ENCODE results near the gene CSTF2T.
"Not testable (repeated sequence)": the region's sequence is repeated elsewhere in the genome, so short reads cannot be mapped to it uniquely, and the experiment has no call there.

Gene CSTF2T

DNA sequence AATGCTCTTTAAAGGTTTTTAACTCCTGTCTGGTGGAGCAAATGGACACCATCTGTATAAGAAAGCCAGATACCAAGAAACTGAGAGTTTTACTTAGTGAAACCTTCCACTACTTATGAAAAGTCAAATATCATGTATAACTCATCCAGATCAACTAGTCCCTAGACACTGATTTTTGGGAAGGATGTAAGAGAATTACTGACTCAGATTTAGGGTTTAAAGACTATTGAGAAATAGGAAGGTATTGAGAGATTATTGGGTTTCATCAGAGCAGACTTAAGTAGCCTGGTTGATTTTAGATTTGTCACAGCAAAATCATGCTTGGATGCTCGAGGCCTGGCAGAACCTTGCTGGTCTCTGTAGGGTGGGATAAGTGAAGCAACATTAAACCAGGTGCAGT lies 3.1 kb downstream of the CSTF2T start:
- DNase-seq = no peak

DNA sequence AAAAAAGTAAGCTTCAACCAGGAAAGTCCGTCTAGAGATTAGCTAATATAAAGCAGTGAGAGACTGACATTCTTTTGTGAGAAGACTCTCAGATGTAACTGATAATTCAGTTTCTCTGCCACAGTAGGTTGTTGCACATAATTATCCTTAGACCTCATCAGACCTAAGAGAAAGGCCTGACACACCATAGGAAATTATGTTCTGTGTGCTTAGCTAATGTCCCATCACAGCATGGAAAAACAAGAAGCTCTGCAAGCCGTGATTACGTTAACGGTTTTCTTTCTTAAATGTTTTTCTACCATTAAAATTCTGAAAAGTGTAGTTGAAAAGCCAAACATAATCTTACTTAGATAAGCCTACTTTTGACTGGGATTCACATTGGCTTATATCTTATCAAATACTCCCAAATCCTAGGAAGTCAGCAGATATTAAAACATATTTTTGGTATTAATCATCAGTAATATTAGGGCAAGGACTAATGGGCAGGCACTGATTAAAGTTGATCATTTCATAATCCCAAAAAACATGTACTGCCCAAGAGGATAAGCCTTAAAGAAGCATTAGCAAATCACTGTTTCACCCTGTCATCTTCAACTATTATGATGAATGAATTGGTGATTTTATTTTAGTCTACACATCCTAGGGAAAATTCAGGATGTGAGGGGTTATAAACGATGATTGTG lies 5.2 kb downstream of the CSTF2T start:
- DNase-seq = no peak

DNA sequence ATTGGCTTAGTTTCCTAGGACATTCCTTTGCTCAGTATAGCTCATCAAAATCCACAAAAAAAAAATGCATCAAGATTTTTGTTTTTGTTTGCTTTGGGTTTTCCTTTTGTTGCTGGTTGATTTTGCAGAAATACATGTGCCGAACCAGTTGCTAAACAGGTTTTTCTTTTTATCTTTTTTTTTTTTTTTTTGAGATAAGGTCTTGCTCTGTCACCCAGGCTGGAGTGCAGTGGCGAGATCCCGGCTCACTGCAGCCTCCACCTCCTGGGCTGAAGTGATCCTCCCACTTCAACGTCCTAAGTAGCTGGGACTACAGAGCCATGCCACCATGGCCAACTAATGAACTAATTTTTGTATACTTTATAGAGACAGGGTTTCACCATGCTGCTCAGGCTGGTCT lies 8.3 kb downstream of the CSTF2T start:
- no peak for DNase-seq

DNA sequence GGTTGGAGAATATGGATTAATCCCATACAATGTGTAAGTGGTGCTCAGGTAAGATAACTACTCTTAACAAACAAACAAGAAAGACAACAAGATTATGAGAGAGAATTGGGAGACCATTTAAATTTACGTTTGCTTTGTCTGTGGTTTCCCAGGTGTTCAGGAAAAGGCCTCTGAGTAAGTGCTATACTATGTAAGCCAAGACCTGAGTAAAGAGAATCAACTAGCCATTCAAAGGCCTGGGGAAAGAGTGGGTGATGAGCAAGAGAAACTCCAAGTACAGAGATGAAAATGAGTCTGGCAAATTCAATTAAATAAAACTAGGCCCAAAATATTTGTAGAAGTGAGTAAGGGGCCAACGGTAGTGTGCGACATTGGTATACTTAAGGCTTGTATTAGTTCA lies 9.9 kb downstream of the CSTF2T start:
- DNase-seq = no peak

DNA sequence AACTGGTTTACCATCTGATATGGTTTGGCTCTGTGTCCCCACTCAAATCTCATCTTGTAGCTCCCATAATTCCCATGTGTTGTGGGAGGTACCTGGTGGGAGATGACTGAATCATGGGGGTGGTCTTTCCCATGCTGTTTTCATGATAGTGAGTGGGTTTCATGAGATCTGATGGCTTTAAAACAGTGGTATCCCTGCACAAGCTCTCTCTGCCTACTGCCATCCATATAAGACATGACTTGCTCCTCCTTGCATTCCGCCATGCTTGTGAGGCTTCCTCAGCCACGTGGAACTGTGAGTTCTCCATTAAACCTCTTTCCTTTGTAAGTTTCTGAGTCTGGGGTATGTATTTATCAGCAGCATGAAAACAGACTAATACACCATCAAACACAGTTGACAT lies 10.6 kb downstream of the CSTF2T start:
- not testable (repeated sequence) for DNase-seq

DNA sequence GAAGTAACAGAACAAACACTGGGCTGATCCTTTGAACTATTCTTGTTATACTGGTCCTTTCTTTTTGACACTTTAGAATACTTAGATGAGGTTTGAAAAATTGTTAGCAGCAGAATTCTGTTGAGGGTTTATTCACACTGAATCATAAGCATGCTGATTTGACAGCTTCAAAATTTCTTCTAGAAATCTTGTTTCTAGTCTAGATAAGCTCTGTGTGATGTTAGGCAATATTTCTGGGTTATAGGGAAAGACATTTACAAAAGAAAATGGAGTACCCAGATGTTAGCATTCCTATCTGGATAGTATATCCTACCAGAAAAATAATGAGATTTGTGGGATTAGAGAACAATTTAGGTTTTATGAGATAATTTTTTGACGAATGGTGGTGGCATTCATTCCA lies 12.1 kb downstream of the CSTF2T start:
- DNase-seq = no peak

DNA sequence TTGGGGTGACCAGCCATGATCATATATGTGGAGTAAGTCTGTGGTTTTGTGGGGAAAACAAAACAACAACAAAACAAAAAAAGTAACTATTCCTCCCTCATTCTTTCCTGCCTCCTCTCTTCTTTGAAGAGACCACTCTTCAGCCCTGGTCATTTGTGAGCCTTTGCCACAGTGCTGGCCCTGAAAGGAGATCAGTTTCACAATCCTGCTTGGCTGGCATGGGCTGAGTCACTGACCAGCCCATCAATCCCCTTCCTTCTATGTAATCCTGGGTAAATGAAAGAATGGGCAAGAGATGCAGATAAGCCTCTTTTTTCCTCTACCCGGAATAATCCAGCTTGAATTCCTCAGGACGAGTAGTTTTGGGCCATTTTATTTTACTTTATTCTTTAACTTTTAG lies 13.6 kb downstream of the CSTF2T start:
- peak; percentile 36 for DNase-seq

DNA sequence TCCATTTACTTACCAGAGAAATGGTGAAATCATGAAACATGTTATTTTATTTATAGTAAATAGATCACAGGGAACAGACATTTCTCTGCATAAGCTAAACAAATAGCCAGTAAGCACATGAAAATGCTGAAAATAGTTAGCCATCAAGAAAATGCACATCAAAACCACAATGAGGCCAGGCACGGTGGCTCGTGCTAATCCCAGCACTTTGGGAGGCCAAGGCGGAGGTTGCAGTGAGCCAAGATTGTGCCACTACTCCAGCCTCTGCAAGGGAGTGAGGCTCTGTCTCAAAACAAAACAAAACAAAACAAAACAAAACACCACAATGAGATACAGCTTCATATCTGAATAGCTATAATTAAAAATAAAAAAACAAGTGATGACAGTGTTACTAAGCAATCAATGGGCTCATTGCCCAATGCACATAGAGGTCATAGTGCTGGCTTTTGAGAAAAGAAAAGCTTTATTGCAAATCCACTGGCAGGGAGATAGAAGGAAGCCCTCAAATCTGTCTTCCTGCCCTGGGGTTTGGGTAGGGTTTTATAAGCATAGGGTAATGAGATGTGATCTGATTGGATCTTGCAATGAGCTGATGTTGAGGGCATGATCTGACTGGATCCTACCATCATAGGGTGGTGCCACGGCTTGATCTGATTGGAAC lies 16.2 kb downstream of the CSTF2T start:
- DNase-seq = no peak

DNA sequence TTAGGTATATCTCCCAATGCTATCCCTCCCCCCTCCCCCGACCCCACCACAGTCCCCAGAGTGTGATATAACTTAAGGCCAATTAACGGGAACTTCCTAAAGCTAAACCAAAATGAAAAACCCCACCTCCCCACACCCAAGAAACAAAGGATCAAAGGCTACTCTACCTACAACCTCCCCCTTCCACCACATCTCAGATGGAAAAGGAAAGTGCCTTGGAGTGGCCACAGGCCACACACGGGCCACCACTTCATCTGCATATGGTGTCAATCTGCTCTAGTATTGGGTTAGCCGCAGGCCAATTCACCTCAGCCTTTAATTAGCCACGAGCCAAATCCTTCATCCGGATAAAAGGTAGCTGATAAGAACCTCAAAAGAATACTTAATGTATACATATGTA lies 19.6 kb downstream of the CSTF2T start:
- no peak for DNase-seq

DNA sequence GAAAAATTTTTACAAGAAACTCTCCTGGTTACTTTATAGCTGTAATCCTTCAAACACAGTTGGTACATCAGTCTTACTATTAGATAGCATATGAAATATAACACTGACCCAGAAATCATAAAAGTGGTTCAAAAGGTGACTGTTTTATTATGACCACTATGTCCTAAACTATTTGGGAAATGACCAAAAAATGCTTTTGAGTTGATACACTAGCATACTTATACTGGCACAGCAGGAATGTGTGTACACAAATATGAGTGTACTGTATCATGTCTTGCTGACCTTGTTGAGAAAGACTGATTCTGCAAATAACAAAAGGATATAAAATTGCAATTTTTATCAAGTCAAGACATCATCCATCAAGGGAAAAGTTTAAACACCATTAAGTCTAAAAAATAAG lies 24.3 kb downstream of the CSTF2T start:
- no peak for DNase-seq

DNA sequence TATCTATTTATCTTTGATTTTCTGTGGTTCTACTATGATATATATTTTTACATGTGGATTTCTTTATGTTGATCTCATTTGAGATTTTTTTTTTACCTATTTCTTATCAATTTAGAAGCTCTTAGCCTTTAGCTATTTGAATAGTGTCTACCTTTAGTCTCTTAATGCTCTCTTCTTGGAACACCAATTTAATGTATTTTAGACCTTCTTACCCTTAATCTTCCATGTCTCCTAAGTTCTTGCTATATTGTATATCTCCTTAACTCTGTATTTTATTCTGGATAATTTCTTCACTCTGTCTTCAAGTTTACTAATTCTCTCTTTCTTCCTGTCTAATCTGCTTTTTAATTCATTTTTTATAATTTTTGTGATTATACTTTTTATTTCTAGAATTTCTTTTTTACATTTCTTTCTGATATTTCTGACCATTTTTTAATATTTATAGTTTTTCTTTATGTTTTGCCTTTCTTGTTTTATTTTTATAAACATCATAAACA lies 27.3 kb downstream of the CSTF2T start:
- no peak for DNase-seq

DNA sequence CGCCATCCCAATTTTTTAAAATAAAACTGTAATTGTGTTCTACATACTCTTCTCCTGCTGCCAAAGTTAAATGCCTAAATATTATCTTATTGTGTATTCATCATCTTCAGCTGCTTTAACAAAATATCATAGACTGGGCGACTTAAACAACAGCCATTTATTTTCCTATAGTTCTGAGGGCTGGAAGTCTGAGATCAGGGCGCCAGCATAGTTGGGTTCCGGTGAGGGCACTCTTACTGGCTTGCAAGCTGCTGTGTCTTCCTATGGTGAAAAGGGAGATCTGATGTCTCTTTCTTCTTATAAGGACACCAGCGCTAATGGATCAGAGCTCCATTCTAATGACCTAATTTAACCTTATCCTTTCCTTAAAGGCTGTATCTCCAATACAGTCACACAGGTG lies 30.4 kb downstream of the CSTF2T start:
- no peak for DNase-seq

DNA sequence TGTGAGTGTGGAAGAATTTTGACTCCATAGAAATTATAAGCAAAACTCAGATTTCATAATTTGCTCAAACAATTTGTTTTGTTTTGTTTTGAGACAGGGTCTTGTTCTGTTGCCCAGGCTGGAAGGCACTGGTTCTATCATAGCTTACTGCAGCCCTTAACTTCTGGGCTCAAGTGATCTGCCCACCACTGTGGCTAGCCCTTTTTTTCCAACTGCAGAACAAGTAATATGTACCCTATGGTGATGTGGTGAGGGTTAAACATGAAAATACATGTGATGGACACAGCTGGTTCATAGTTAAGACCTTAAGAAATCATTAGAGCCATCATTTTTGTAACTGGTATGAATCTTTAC lies 31.1 kb downstream of the CSTF2T start:
- DNase-seq = no peak

DNA sequence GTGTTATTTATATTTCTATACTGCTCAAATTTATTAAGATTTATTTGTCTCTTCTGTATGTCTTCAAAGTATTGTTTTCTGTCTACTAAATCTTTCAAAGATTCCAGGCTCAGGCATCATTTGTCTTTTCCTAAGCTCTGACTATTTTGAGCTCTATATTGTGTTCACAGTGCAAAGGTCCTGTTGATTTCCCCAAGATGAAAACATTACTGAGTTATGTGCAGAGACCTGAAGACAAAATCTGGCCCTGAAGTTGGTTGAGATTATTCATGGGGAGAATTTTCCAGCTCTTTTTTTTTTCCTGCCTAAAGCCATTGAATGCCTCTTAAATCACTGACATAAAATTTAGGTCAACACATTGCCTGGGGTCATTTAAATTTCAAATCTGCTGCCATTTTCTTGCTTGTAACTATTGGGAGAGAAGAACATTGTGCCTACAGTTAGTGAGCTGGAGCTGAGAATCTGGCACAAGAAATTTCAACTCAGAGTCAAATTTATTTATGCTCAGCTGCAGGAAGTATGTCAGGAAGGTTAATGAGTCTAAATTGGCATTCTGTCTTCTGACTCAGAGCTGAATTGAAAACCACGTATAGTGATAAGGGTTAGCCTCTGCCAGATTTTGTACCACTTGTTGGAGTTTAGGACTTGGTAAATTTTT lies 31.6 kb downstream of the CSTF2T start:
- no peak for DNase-seq

DNA sequence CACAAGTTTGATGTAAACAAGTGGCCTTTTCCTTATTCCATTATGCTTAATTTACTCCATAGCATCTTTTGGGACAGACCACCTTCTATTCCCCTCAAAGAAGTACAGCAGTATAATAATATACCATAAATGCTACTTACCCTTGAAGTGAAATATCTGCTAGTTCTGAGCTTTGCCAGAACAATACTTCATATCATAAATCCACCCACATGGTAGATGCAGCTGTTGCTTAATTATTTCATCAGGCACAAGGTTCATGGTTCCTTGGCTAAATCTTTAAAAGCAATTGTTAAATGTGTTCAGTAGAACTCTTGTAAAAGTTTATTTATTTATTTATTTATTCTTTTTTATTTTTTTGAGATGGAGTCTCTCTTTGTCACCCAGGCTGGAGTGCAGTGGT lies 32.9 kb downstream of the CSTF2T start:
- no peak for DNase-seq

DNA sequence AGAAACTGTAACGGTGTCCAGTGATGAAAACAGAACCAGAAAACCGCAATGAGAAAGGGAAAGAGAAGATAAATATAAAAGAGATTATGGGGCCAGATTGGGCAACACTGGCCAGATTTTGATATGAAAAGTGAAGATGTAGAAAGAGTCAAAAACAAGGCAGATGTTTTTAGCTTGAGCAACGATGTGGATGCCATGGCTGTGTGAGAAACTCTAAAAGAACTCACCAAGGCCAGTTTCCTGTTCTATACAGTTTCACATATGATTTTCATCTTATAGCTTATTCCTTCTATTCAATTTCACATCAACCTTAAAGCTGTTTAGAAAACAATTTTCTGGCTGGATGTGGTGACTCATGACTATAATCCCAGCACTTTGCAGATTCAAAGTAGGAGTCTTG lies 36.3 kb downstream of the CSTF2T start:
- no peak for DNase-seq

DNA sequence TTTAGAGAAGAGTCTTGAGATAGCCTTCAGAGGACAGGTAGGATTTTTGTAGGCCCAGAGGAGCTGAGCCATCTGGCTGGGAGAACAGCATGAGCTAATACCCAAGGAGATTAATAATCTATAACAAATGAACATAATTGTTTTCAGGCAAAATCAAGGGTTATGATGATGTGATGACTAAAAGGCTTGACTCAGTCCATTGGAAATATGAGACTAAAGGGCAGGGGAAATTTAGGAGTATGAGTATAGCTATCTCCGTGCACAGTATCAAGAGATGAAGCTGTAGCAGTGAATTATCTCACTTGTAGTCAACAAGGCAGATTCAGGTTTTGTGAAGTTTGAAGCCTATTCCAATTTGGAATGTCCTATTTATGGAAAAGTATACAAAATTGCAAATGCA lies 40.1 kb downstream of the CSTF2T start:
- no peak for DNase-seq

DNA sequence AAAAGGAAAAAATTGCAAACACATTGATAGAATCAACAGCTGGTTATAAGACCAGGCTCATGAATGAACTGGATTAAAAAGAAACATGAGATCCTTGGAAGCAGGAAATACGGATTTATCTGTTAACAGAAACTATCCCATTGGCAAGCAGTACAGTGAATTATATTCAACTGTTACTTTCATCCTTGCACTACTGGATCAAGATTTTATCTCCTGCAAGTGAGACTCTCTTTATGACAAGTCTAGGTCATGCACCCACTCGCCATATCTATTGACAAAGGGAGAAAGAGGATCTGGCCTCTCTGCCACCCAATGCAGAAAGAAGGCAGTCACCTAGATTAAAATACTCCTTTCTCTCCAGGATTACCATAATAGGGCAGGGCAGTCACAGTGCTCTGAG lies 41.4 kb downstream of the CSTF2T start:
- DNase-seq = no peak

DNA sequence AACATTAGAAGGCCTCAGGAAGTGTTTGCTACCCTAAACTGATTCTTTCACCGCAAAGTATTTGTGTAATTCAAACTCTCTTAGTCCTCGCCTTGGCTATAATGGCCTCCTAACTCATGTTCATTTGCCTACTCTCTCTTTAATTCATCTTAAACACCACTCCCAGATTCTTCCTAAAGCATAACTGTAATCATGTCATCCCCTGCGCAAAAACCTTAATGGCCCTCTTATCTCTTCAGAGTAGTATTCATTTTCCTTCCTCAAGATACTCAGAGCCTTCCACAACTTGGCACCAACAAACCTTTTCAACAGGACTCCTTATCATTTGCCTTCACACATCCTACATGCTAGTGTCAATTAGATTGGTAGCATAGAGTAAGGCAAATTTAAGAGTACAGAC lies 42.9 kb downstream of the CSTF2T start:
- no peak for DNase-seq

DNA sequence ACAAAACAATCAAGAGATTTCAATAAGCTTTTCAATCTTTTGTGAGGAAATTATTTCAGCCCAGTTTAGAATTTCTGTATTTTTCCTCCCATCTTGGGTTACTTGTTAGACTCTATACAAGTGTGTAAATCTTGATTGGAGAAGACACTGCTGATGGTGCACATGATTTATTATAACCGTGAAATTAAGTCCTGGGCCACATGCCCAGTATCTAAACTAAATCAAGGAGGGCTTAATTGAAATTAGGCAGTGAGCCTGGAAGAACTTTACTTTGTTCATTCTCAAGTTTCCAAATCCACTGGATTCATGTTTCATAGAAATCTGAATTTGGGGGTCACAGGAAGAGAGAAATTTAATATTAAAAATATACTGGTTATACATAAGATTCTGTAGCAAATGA lies 44.5 kb downstream of the CSTF2T start:
- DNase-seq = no peak

DNA sequence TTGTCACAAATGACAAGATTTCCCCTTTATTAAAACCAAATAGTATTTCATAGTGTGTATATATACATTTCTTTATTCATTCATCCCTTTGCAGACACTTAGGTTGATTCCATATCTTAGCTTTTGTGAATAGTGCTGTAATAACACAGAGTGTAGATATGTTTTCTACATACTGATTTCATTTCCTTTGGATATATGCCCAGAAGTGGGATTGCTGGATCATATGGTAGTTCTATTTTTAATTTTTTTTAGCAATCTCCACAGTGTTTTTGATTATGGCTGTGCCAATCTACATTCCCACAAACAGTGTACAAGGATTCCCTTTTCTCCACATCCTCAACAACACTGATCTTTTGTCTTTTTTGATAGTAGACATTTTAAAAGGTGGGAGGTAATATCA lies 46.4 kb downstream of the CSTF2T start:
- DNase-seq = no peak

DNA sequence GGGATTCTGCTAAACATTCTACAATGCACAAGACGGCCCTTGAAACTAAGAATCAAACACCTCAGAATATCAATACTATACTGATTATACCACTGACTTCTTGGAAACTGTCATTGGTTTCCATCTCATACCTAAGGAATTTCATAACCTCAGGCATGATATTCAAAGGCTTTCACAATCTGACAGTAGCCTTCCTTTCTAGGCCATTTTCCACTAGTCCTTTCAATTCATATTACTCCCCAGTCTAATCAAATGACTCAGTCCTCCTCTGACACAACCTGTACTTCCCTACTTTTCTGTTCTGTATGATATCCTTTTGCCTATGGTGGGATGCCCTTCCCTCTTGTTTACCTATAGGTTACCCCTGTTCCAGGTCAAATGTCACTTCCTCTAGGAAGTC lies 48.3 kb downstream of the CSTF2T start:
- DNase-seq = no peak

DNA sequence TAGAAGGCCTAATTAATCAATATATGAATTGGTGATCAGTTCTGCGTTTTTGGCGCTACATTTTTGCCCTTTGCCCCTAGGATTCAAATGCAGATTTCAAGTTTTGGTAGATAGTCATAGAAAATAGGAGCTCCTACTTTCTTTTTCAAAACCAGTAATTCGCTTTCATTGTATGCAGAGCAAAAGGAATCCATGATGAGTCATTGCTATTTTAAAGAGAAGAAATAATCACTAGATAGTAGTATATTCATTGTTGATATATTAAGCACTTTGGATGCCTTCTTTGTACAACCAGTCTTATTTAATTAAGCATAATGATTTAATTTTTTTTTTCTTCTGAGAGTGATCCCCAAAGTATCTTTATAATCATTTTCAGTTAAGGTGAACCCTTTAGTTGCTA lies 50.3 kb downstream of the CSTF2T start:
- DNase-seq = no peak
